Peyer's patch (tissue), 4 donors: ENCODE results near the gene KDM4C.

Experiments
- POLR2A ChIP-seq, 2 donors: fragments of 450-650 bp; IDR thresholded peaks; one replicate each; pipeline ENCODE4 v1.5.1; 2017; ENCODE audit warnings: antibody characterized with exemption in 2 of 2, mild to moderate bottlenecking in 2 of 2, moderate library complexity in 2 of 2
- TF ChIP-seq, protein P1 (sequence below), 6 experiments: fragments of 450-650 bp in 4 of 6; fragments of 200-600 bp in 2 of 6; sonication (generic) in 1 of 6; IDR thresholded peaks; one replicate each; pipeline ENCODE4 v1.5.1; 2017 to 2019; ENCODE audit warnings: antibody characterized with exemption in 6 of 6, mild to moderate bottlenecking in 3 of 6, moderate library complexity in 1 of 6

DNA sequence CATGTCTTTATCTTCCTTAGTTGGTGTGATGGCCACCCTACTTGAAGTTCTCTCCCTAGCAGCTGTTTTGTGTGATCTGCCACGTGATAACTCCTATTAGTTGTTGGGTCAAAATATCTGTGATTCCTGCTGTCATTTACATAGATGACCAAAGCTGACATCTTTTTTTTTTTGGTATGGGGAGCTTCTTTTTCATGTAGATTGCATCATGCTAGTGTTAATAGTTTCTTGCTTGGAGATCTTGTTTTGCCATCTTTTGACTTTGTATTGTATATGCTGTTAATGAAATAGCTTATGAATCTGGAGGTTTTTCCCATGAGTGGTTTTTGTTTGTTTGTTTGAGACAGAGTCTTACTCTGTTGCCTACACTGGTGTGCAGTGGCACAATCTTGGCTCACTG, 243.8 kb downstream of the KDM4C start:
- TF ChIP-seq POLR2A (IDR thresholded peaks at IDR 0.05): no peak
- TF ChIP-seq, protein P1, sequence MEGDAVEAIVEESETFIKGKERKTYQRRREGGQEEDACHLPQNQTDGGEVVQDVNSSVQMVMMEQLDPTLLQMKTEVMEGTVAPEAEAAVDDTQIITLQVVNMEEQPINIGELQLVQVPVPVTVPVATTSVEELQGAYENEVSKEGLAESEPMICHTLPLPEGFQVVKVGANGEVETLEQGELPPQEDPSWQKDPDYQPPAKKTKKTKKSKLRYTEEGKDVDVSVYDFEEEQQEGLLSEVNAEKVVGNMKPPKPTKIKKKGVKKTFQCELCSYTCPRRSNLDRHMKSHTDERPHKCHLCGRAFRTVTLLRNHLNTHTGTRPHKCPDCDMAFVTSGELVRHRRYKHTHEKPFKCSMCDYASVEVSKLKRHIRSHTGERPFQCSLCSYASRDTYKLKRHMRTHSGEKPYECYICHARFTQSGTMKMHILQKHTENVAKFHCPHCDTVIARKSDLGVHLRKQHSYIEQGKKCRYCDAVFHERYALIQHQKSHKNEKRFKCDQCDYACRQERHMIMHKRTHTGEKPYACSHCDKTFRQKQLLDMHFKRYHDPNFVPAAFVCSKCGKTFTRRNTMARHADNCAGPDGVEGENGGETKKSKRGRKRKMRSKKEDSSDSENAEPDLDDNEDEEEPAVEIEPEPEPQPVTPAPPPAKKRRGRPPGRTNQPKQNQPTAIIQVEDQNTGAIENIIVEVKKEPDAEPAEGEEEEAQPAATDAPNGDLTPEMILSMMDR (IDR thresholded peaks at IDR 0.05): no peak
